Measurements from ENCODE around the gene POLG2.
A peak's percentile ranks its signal among the peaks of the same experiment; 100 is the strongest.
"Not testable (repeated sequence)": the region's sequence is repeated elsewhere in the genome, so short reads cannot be mapped to it uniquely, and the experiment has no call there.

Gene POLG2

GRCh38 chr17:64484380-64484779, 12.5 kb downstream of the POLG2 start:
- no peak for DNase-seq (ENCODE audit: low spot score)

GRCh38 chr17:64480951-64481350, 15.9 kb downstream of the POLG2 start:
- DNase-seq (ENCODE audit: low spot score): no peak

- DNase-seq (ENCODE audit: low spot score): no peak
Observed at GRCh38 chr17:64477849-64478248, 19.0 kb downstream of the POLG2 start.

- no peak for DNase-seq (ENCODE audit: low spot score)
Observed at GRCh38 chr17:64472564-64472963, 24.3 kb downstream of the POLG2 start.

GRCh38 chr17:64471440-64471839, 25.4 kb downstream of the POLG2 start:
- no peak for DNase-seq (ENCODE audit: low spot score)

GRCh38 chr17:64470625-64471024, 26.2 kb downstream of the POLG2 start:
- DNase-seq (ENCODE audit: low spot score): no peak

GRCh38 chr17:64466834-64467233, 30.0 kb downstream of the POLG2 start:
- not testable (repeated sequence) for DNase-seq (ENCODE audit: low spot score)

GRCh38 chr17:64466019-64466735, 30.7 kb downstream of the POLG2 start:
- DNase-seq (ENCODE audit: low spot score): peak; percentile 29

- DNase-seq (ENCODE audit: low spot score): no peak
Observed at GRCh38 chr17:64461788-64462187, 35.1 kb downstream of the POLG2 start.

GRCh38 chr17:64460955-64461354, 35.9 kb downstream of the POLG2 start:
- DNase-seq (ENCODE audit: low spot score): no peak

GRCh38 chr17:64459818-64460217, 37.0 kb downstream of the POLG2 start:
- not testable (repeated sequence) for DNase-seq (ENCODE audit: low spot score)

GRCh38 chr17:64459284-64459747, 37.5 kb downstream of the POLG2 start:
- no peak for DNase-seq (ENCODE audit: low spot score)

- no peak for DNase-seq (ENCODE audit: low spot score)
Observed at GRCh38 chr17:64458756-64459155, 38.1 kb downstream of the POLG2 start.

- DNase-seq (ENCODE audit: low spot score): no peak
Observed at GRCh38 chr17:64457156-64457555, 39.7 kb downstream of the POLG2 start.

- no peak for DNase-seq (ENCODE audit: low spot score)
Observed at GRCh38 chr17:64455993-64456885, 40.6 kb downstream of the POLG2 start.

GRCh38 chr17:64449545-64449944, 47.3 kb downstream of the POLG2 start:
- DNase-seq (ENCODE audit: low spot score): no peak

GRCh38 chr17:64448665-64449512, 48.0 kb downstream of the POLG2 start, which contains the start of gene MILR1:
Gene MILR1, plus strand, starts transcription at chr17:64449115. Its CDS starts 54 bp downstream, at chr17:64449169.
- no peak for DNase-seq (ENCODE audit: low spot score)

- DNase-seq (ENCODE audit: low spot score): no peak
Observed at GRCh38 chr17:64447526-64447925, 49.3 kb downstream of the POLG2 start.

GRCh38 chr17:64443086-64443760, 53.6 kb downstream of the POLG2 start:
- DNase-seq (ENCODE audit: low spot score): no peak

GRCh38 chr17:64442541-64442971, 54.3 kb downstream of the POLG2 start:
- DNase-seq (ENCODE audit: low spot score): no peak

Measured in SK-N-DZ (cell line).